GM19467 (cell line): ENCODE measurements around the gene PLK3.
A peak's percentile ranks its signal among the peaks of the same experiment; 100 is the strongest.
"Not testable (repeated sequence)": the region's sequence is repeated elsewhere in the genome, so short reads cannot be mapped to it uniquely, and the experiment has no call there.

ENCODE experiments used
- ATAC-seq: cut with Tn5 transposase; IDR thresholded peaks from one replicate; pipeline ENCODE4 v1.9.1; 2021; ENCODE audit warnings: mild to moderate bottlenecking, moderate library complexity; ENCODE audit not compliant: unreplicated experiment

Gene PLK3

DNA sequence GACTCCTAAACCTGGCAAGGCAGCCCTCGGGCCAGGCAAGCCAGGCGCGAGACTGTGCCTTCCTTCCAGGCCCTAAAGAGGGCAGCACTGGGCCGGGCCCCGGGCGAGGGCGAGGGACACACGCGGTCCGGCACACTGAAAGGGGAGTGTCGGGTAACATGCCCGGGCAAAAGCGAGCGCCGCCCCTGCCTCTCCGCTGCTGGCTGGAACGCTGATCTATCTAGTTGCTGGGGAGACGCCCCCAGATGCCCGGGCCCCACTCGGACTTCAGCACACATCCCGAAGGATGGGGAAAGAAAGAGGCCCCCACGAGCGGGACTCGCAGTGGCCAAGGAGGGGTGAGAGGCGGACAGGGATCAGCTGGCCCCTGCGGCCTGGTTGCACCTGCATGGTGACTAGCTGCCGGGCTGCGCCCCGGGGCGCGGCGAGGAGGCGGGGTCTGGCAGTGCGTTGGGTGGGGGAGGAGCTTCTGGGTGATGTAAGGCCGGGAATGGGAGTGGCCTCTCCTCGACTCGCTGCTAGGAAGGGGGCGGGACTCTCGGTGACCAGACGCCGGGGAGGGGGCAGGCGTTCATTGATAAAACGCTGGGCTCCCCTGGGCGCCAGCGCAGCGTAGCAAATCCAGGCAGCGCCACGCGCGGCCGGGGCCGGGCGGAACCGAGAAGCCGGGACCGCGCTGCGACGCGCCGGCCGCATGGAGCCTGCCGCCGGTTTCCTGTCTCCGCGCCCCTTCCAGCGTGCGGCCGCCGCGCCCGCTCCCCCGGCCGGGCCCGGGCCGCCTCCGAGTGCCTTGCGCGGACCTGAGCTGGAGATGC is at the start of gene PLK3:
TSS of gene PLK3 (plus strand) at position 608 of the 815 bp plus-strand sequence. CDS start at position 695, 87 bp downstream.
- ATAC-seq = peak; percentile 70

DNA sequence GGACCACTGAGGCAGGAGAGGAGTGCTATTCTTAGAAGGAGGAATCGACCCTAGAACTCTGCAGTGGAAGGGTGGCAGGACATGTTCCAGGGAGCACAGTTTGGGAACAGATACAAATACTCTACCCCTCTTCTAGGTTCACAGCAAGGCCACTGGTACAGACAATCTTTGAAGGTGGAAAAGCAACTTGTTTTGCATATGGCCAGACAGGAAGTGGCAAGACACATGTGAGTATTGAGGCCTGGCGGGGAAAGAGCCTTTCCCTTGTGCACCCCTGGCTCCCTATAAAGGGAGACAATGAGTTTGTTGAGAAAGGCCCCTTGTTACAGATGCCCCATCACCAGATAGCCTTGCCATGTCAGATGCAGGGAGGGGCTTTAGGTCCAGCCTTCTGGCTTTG is 42.8 kb upstream of the PLK3 start:
- ATAC-seq = no peak

DNA sequence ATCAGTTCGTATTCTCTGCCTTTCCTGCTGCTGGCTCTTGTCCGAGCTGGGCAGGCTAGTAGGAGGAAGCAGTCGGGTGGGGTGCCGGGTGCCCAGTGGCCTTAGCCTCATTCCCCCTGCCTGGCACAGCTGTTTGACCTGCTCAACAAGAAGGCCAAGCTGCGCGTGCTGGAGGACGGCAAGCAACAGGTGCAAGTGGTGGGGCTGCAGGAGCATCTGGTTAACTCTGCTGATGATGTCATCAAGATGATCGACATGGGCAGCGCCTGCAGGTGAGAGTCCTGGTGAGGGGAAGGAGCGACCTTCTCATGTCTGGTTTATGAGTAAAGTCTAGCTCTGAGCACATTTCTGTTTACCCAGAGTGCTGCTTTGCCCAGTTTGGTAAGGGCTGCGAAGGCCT is 41.1 kb upstream of the PLK3 start:
- ATAC-seq = no peak

DNA sequence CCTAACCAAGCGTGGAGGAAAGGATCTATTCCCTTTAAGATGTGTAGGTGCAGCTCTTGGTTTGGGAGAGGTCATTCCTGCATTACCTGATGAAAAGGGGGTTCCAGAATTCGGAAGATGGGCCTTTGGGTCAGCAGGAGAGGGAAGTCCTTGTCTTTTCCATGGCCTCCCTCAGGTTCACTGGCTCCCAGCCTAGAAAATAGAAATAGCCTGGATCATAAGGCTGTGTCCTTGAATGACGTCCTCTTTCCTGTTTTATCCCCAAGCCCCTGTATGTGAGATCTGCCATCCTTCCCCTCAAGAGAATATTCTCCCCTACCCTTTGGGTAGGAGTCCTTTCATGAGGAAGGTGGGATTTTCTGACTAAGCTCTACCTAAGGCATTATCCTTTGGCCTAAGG is 39.3 kb upstream of the PLK3 start:
- no peak for ATAC-seq

DNA sequence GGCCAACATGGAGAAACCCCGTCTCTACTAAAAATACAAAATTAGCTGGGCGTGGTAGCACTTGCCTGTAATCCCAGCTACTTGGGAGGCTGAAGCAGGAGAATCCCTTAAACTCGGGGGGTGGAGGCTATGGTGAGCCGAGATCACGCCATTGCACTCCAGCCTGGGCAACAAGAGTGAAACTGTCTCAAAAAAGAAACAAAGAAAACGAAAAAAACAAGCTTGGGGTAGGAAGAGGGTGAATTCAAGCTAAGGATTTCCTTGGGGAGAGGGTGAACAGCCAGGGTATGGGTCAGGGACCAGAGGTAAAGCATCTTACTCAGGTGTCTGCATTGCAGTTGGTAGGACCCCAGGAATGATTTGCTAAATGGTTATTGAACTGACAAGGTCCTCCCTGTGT is 33.8 kb upstream of the PLK3 start:
- ATAC-seq = not testable (repeated sequence)

- ATAC-seq = peak; percentile 73
These were observed 24.9 kb upstream of the PLK3 start, which contains the start of gene RPS8 for GRCh38 chr1:44775078-44775929. Gene RPS8 (plus strand): TSS chr1:44775540. CDS start chr1:44775597, 57 bp downstream.

- no peak for ATAC-seq
These were observed 24.0 kb upstream of the PLK3 start for GRCh38 chr1:44775930-44776729.

DNA sequence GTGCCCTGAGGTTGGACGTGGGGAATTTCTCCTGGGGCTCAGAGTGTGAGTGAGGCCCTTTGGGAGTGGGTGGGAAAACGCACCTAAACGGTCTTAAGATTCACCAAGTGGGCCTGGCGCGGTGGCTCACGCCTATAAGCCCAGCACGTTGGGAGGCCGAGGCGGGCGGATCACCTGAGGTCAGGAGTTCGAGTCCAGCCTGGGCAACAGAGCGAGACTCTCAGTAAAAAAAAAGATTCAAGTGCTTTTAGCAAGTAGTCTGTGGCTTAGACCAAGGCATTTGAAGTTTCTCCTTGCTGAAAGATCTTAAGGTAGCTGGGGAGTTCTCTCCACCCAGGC is 23.5 kb upstream of the PLK3 start:
- ATAC-seq = no peak

DNA sequence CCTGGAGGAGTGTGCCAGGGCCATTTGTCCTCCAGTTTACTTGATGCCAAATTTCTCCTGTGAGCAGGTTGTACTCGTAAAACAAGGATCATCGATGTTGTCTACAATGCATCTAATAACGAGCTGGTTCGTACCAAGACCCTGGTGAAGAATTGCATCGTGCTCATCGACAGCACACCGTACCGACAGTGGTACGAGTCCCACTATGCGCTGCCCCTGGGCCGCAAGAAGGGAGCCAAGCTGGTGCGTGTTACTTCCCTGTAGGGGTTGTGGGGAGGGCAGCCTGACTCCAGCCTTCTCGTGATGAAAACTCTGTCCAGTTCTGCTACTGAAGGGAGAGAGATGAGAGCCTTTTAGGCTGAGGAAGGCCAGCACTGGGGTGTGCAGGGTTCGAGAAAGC is 22.6 kb upstream of the PLK3 start:
- ATAC-seq = no peak

DNA sequence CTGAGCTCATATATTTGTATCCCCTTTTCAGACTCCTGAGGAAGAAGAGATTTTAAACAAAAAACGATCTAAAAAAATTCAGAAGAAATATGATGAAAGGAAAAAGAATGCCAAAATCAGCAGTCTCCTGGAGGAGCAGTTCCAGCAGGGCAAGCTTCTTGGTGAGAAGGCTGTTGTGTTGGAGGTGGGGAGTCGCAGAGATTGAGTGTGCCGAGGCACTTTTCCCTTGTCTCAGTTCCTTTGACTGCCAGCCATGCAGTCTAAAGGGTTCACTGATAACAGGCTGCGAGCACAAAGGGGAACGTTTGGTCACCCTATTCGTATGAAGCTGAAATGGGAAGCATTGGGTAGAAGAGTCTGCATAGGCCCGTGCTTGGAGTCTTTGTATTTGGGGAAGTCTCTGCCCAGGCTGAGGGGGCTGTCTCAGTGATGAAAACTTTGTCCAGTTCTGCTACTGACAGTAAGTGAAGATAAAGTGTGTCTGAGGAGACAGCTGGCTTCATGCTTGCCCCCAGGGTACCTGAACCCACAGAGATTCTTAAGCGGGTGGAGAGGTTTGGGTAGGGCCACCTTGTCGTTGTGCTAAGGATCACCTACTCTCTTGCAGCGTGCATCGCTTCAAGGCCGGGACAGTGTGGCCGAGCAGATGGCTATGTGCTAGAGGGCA is 22.1 kb upstream of the PLK3 start:
- no peak for ATAC-seq

DNA sequence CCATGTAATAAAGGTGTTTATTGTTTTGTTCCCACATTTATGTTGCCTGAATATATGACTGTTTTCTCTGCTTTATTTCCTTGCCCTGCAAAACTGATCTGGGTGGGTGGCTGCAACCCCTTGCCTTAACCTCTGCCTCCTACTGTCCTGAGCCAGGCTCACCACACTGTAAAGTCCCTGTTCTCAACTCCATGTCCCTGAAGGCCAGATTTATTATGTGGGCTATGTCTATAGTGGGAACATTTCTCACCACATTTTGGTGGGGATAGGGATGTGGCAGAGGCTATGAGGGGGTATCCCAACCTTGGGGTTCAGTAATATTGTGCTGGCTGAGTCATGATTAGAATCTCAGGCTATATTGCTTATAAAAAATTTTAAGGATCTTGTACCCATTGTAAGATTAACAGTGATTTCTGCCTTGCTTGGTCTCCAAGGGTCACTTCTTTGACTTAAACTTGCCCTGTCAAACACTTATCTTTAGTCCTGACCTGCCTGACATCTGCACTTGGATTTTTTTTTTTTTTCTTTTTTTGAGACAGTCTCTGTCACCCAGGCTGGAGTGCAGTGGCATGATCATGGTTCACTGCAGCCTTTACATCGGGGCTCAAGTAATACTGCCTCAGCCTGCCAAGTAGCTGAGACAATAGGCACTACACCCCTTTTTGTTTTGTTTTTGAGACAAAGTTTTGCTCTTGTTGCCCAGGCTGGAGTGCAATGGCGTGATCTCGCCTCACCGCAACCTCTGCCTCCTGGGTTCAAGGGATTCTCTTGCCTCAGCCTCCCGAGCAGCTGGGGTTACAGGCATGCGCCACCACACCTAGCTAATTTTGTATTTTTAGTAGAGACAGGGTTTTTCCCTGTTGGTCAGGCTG is 21.2 kb upstream of the PLK3 start:
- ATAC-seq = no peak

- no peak for ATAC-seq
These were observed 19.5 kb upstream of the PLK3 start for GRCh38 chr1:44780583-44781121.

DNA sequence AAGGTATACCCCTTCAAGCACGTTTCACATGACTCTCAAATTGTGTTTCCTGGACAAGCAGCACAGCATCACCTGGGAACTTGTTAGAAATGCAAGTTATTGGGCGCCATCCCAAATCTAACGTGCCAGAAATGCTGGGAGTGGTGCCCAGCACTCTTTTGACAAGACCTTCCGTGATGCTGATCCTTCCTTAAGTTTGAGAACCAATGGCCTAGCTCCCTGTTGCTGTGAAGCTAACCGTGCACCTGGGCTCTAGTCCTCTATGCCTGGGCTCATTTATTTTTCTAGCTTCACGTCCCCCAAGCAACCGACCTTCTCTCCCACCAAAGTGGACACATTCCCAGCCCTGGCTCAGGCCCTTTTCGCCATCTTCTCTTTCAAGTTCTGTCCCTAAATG is 16.5 kb upstream of the PLK3 start:
- ATAC-seq = no peak

- ATAC-seq = no peak
These were observed 15.8 kb upstream of the PLK3 start for GRCh38 chr1:44784094-44785028.

- ATAC-seq = no peak
These were observed 15.2 kb upstream of the PLK3 start for GRCh38 chr1:44785029-44785380.

- ATAC-seq = no peak
These were observed 14.6 kb upstream of the PLK3 start for GRCh38 chr1:44785501-44786137.

DNA sequence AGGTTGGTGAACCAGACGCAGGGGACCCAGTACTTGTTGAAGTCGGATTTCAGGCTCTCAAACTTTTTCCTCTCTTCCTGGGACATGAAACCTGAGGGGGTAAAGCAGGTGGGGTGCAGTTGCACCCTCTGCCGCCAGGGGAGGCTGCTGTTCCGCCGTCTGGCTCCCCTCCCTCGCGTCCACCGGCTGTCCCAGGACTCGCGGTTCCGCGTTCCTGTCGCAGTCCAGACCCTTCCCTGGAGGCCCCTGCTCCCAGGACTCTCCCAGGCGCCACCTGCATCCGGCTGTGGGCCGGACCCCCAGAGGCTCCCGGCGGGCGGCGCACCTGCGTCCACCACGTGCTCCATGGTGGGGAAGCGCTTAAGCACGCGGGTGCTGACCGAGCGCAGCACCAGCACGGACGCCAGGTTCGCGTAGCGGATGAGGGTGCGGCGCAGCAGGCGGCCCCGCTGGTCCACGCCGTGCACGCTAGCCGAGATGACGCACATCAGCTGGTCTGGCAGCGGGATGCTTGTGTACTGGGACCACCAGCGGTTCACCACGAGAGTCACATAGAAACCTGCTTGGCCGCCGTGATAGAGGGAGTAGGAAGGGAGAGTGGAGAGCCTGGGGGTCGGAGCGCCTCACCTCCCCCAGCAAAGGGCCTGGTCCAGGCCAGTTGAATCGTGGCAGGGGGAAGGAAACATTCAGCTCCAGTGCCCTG is 13.9 kb upstream of the PLK3 start:
- ATAC-seq = peak; percentile 52
